Sigmoid colon (tissue), 7 donors: Measurements from ENCODE around the gene MDGA2. TPM values are rescaled to one million over a fixed set of nuclear protein-coding genes. Genes with fewer than 3 reads are reported as not detected.

Experiments
- DNase-seq: peaks from one replicate; pipeline ENCODE4 v3.0.0-alpha.2; 2019
- H3K27ac ChIP-seq, 4 donors: fragments of 200-600 bp; sonication (generic); one replicate each; pipeline ENCODE4 v1.5.1; 2016 to 2019; ENCODE audit warnings: mild to moderate bottlenecking in 1 of 4
- H3K27me3 ChIP-seq, 3 donors: fragments of 200-600 bp; sonication (generic); one replicate each; pipeline ENCODE4 v1.5.1; 2019; ENCODE audit warnings: mild to moderate bottlenecking in 1 of 3
- H3K36me3 ChIP-seq, 4 donors: fragments of 200-600 bp; sonication (generic); one replicate each; pipeline ENCODE4 v1.5.1; 2016 to 2019
- H3K4me1 ChIP-seq, 4 donors: fragments of 200-600 bp; sonication (generic); one replicate each; pipeline ENCODE4 v1.5.1; 2017 to 2019
- H3K4me3 ChIP-seq, 4 donors: fragments of 200-600 bp; sonication (generic); one replicate each; pipeline ENCODE4 v1.5.1; 2017 to 2019; ENCODE audit warnings: mild to moderate bottlenecking in 2 of 4, moderate library complexity in 1 of 4
- H3K9me3 ChIP-seq, 4 donors: fragments of 200-600 bp in 3 of 4; sonication (generic) in 3 of 4; one replicate each; pipeline versions ENCODE4 v1.5.1 to v1.6.1; 2013 to 2019
- EP300 ChIP-seq, 4 donors: sonication (generic); formaldehyde crosslinking; IDR thresholded peaks; one replicate each; pipeline ENCODE4 v1.6.1; 2017; ENCODE audit warnings: antibody characterized with exemption in 4 of 4
- POLR2A ChIP-seq, 2 donors: fragments of 450-650 bp; IDR thresholded peaks; one replicate each; pipeline ENCODE4 v1.6.1; 2016; ENCODE audit warnings: antibody characterized with exemption in 2 of 2, mild to moderate bottlenecking in 2 of 2, moderate library complexity in 2 of 2
- POLR2AphosphoS5 ChIP-seq, 4 donors: sonication (generic); formaldehyde crosslinking; IDR thresholded peaks; one replicate each; pipeline ENCODE4 v1.6.1; 2017; ENCODE audit warnings: antibody characterized with exemption in 4 of 4
- WGBS, 2 donors: extraction: QIAGEN DNeasy Blood & Tissue Kit; methylation state at CpG; one replicate each; pipeline ENCODE4 v1.1.7; 2013; 5-methylcytosine and 5-hydroxymethylcytosine counted together
- intact Hi-C: fragments of 100-400 bp; cut with DNase I; formaldehyde crosslinking; loops from one replicate; pipeline ENCODE4 v1.15.1; 2023
- polyA plus RNA-seq, 3 donors: library from polyadenylated mRNA; stranded (reverse); fragments of 200-250 nt; gene quantifications; one replicate each; pipeline ENCODE4 v1.2.3, GENCODE V29; 2013
- total RNA-seq, 4 donors: library from RNA; depleted of rRNA; stranded (reverse); fragments of >200 nt; gene quantifications; one replicate each; pipeline ENCODE4 v1.1.0, GENCODE V29; 2016
- TF ChIP-seq, protein P1 (sequence below), 4 experiments: fragments of 450-650 bp in 3 of 4; fragments of 200-600 bp in 1 of 4; IDR thresholded peaks; one replicate each; pipeline ENCODE4 v1.5.1; 2016 to 2019; ENCODE audit warnings: antibody characterized with exemption in 4 of 4, mild to moderate bottlenecking in 3 of 4, moderate library complexity in 2 of 4
- donor health status: healthy with polysubstance abuse.
- donor health status: Bipolar disorder and iron deficiency.
- donor health status: healthy.

Gene MDGA2
- total and polyA plus RNA-seq, 7 donors = under 0.01 to 1.2 (median 0.33) TPM; not detected in 2

DNA sequence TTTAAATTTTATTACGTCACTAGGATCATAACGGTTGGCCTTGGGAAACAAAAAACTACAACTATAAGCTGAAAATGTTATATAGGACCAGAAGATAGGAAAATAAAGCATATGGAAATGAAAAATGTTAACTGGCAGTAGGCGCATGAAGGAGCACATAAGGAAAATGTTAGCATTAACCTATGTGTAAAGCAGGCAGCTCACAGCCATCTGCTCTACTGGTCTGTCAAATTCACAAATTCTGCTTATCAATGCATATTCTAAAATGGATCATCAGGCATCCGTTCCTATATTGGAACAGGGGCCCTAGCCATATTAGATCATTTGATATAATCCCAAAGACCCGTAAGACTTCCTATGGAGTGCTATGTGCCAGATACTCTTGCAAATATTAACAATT lies 263.9 kb downstream of the MDGA2 start:
- no peak overlapping the region for H3K4me3 ChIP-seq
- no peaks in the 10 kb centered on the region for H3K27me3 ChIP-seq
- DNase-seq = no peak
- H3K9me3 ChIP-seq = no peaks in the 10 kb centered on the region
- H3K27ac ChIP-seq = no peak overlapping the region
- TF ChIP-seq, protein P1, sequence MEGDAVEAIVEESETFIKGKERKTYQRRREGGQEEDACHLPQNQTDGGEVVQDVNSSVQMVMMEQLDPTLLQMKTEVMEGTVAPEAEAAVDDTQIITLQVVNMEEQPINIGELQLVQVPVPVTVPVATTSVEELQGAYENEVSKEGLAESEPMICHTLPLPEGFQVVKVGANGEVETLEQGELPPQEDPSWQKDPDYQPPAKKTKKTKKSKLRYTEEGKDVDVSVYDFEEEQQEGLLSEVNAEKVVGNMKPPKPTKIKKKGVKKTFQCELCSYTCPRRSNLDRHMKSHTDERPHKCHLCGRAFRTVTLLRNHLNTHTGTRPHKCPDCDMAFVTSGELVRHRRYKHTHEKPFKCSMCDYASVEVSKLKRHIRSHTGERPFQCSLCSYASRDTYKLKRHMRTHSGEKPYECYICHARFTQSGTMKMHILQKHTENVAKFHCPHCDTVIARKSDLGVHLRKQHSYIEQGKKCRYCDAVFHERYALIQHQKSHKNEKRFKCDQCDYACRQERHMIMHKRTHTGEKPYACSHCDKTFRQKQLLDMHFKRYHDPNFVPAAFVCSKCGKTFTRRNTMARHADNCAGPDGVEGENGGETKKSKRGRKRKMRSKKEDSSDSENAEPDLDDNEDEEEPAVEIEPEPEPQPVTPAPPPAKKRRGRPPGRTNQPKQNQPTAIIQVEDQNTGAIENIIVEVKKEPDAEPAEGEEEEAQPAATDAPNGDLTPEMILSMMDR (IDR thresholded peaks at IDR 0.05) = no peak
- no peak for TF ChIP-seq EP300 (IDR thresholded peaks at IDR 0.05)
- no peak for TF ChIP-seq POLR2A (IDR thresholded peaks at IDR 0.05)
- no peak for TF ChIP-seq POLR2AphosphoS5 (IDR thresholded peaks at IDR 0.05)
- WGBS, 2 donors = 86 to 93% methylated on average over 5 of the region's 5 CpGs
- H3K36me3 ChIP-seq = no peaks in the 10 kb centered on the region
- intact Hi-C loops = no loop called here
- no peaks in the 10 kb centered on the region for H3K4me1 ChIP-seq

DNA sequence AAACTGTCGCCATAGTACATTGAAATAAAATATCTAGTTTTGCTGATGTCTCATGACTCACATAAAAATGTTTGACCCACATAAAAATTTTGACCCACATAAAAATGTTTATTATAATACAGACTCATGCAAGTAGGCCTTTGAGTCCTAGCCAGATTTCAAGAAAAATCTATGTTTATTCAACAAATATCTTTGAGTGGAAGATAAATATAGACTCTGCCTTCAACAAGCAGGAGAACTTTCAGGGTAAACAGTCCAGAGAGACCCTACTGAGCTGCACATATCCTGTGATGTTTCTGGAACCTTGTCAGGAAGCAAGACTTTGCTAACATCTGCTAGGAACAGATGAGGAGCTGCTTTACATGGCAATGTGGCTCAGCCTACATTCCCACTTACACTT lies 283.1 kb downstream of the MDGA2 start:
- Histone ChIP-seq H3K4me1 (peaks cover 0 to 11% (median 9%) of the 10 kb centered on the region in 4 donors), H3K27me3 (no peaks in the 10 kb centered on the region), H3K4me3 (no peak overlapping the region), H3K36me3 (no peaks in the 10 kb centered on the region), H3K9me3 (no peaks in the 10 kb centered on the region), H3K27ac (no peak overlapping the region)
- 20 to 51% methylated on average over 1 of the region's 1 CpG for WGBS, 2 donors
- DNase-seq = no peak
- TF ChIP-seq POLR2A (IDR thresholded peaks at IDR 0.05) (no peak), POLR2AphosphoS5 (IDR thresholded peaks at IDR 0.05) (no peak), EP300 (IDR thresholded peaks at IDR 0.05) (no peak)
- TF ChIP-seq, protein P1 (IDR thresholded peaks at IDR 0.05) = no peak
- intact Hi-C loops = no loop called here

DNA sequence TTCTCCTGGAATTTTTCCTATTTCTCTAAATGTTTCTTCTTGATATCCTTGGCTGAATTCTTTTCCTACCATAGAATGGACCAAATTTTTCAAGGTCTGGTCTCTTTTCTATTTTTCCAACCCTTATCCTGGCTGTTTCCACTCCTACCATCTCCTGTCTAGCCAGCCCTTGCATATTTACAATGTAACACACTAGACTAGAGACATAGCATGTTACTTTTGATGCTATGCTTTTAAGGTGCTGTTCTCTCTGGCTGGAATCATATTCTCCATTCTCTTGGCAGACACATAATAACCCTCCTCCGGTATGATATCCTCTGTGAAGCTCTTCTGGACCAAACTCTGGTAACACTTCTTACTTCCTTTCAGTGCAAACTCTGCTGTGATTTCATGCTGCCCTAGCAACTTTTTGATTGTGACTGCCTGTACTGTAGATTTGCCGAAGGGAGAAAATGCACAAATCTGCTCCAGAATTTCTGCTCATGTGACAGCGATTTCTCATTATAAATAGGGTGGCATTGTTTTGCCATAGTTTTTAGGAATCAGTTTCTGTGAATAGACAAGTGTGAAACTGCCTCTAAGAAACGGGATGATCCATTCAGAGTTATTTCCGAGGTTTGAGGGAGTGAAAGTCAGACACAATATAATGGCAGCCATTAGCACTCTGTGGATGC lies 284.4 kb downstream of the MDGA2 start:
- 76 to 88% methylated on average over 5 of the region's 5 CpGs for whole genome bisulfite sequencing, 2 donors
- TF ChIP-seq, protein P1 (IDR thresholded peaks at IDR 0.05) = no peak
- no peak for TF ChIP-seq EP300 (IDR thresholded peaks at IDR 0.05)
- no peak for TF ChIP-seq POLR2A (IDR thresholded peaks at IDR 0.05)
- no peak for TF ChIP-seq POLR2AphosphoS5 (IDR thresholded peaks at IDR 0.05)
- Histone ChIP-seq H3K9me3 (no peaks in the 10 kb centered on the region), H3K4me1 (peaks cover 0 to 11% (median 9%) of the 10 kb centered on the region in 4 donors), H3K27me3 (no peaks in the 10 kb centered on the region), H3K36me3 (no peaks in the 10 kb centered on the region), H3K4me3 (no peak overlapping the region), H3K27ac (no peak overlapping the region)
- no peak for DNase-seq
- intact Hi-C loops = no loop called here

DNA sequence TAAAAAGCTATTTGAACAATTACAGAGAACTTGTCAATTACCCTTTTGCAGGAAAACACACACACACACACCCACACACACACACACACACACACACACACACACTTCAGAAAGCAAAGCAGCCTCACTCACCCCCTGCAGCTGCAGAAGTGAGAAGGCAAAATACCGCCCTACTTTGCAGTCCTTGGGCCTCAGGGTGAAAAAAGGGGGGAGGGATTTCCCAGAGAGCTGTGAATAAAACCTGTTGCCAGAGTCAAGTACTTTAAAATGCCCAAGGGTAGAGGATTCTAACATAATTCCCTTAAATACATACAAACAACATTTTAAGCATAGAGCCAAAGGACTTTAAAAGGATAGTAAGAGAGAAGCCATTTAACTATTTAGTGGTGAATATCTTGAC lies 285.9 kb downstream of the MDGA2 start:
- Histone ChIP-seq H3K9me3 (no peaks in the 10 kb centered on the region), H3K4me1 (peaks cover 0 to 11% (median 9%) of the 10 kb centered on the region in 4 donors), H3K4me3 (no peak overlapping the region), H3K36me3 (no peaks in the 10 kb centered on the region), H3K27me3 (no peaks in the 10 kb centered on the region), H3K27ac (no peak overlapping the region)
- WGBS, 2 donors = 33 to 76% methylated on average over 1 of the region's 1 CpG
- intact Hi-C loops = no loop called here
- no peak for DNase-seq
- TF ChIP-seq POLR2A (IDR thresholded peaks at IDR 0.05) (no peak), EP300 (IDR thresholded peaks at IDR 0.05) (no peak), POLR2AphosphoS5 (IDR thresholded peaks at IDR 0.05) (no peak)
- TF ChIP-seq, protein P1 (IDR thresholded peaks at IDR 0.05) = no peak

DNA sequence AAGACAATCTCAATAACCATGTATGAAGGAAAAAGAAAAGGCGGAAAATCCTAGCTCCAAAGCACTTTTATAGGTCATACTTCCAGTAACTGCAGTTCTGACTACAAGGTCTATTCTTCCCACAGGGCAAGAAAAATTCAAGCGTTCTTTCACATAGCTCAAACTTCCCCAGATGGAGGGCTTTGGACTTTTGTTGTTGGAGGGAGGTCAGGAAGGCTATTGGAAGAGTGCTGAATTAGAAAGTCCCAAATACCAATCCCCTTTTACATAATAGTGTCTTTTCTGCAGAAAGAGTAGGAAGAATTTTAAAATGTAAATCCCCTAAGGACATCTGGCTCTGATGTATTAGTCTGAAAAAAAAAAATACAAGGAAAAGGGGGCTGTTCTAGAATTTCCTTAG lies 309.4 kb downstream of the MDGA2 start:
- TF ChIP-seq, protein P1 (IDR thresholded peaks at IDR 0.05) = no peak
- no peak for TF ChIP-seq POLR2AphosphoS5 (IDR thresholded peaks at IDR 0.05)
- no peak for TF ChIP-seq POLR2A (IDR thresholded peaks at IDR 0.05)
- no peak for TF ChIP-seq EP300 (IDR thresholded peaks at IDR 0.05)
- DNase-seq = no peak
- intact Hi-C loops = no loop called here
- Histone ChIP-seq H3K27me3 (no peaks in the 10 kb centered on the region), H3K4me1 (no peaks in the 10 kb centered on the region), H3K27ac (no peak overlapping the region), H3K4me3 (no peak overlapping the region), H3K36me3 (no peaks in the 10 kb centered on the region), H3K9me3 (no peaks in the 10 kb centered on the region)
- 77 to 82% methylated on average over 2 of the region's 2 CpGs for WGBS, 2 donors
